ENCODE measurements around the gene BAK1. TPM values are rescaled to one million over a fixed set of nuclear protein-coding genes. Genes with fewer than 3 reads are reported as not detected.
A peak's percentile ranks its signal among the peaks of the same experiment; 100 is the strongest.
"Not testable (repeated sequence)": the region's sequence is repeated elsewhere in the genome, so short reads cannot be mapped to it uniquely, and the experiment has no call there.

Gene BAK1
- total and polyA plus RNA-seq, 5 donors from 2014 or later = 38.1 to 66.3 (median 47.0) TPM

GRCh38 chr6:33606642-33607041 lies 26.6 kb upstream of the BAK1 start:
- Mint-ChIP-seq H3K4me3 (no peak overlapping the region), H3K4me1 (peaks cover 0 to 2% (median 0%) of the 10 kb centered on the region in 4 donors), H3K9me3 (peaks cover 0 to 7% (median 1%) of the 10 kb centered on the region in 7 donors), H3K36me3 (no peaks in the 10 kb centered on the region), H3K27me3 (peaks cover 15% of the 10 kb centered on the region), H3K27ac (no peak overlapping the region)
- Histone ChIP-seq H3K4me1 (ENCODE audit: control insufficient read depth, insufficient read depth, low read length, poor library complexity, severe bottlenecking) (no peaks in the 10 kb centered on the region), H3K27me3 (ENCODE audit: control insufficient read depth, insufficient read depth, low read length) (no peaks in the 10 kb centered on the region), H3K9me3 (ENCODE audit: control insufficient read depth in 2 of 2, low read length in 2 of 2) (no peaks in the 10 kb centered on the region), H3K4me3 (ENCODE audit: low read depth, low read length) (no peak overlapping the region), H3K27ac (ENCODE audit: insufficient read depth, low read length, poor library complexity, severe bottlenecking) (no peak overlapping the region), H3K36me3 (ENCODE audit: control insufficient read depth, insufficient read depth, low read length) (no peaks in the 10 kb centered on the region)
- ATAC-seq (ENCODE audit: low read depth in 2 of 2) = no peak
- DNase-seq = no peak

GRCh38 chr6:33604941-33605854 lies 25.1 kb upstream of the BAK1 start:
- Mint-ChIP-seq H3K9me3 (peaks cover 0 to 7% (median 1%) of the 10 kb centered on the region in 7 donors), H3K4me1 (peaks cover 0 to 2% (median 0%) of the 10 kb centered on the region in 4 donors), H3K27me3 (peaks cover 18% of the 10 kb centered on the region), H3K27ac (peak overlapping the region in 1 of 3 donors; percentile 2), H3K36me3 (no peaks in the 10 kb centered on the region), H3K4me3 (no peak overlapping the region)
- DNase-seq (no peak), ATAC-seq (ENCODE audit: low read depth in 2 of 2) (no peak)
- Histone ChIP-seq H3K27me3 (ENCODE audit: control insufficient read depth, insufficient read depth, low read length) (no peaks in the 10 kb centered on the region), H3K4me3 (ENCODE audit: low read depth, low read length) (no peak overlapping the region), H3K27ac (ENCODE audit: insufficient read depth, low read length, poor library complexity, severe bottlenecking) (no peak overlapping the region), H3K4me1 (ENCODE audit: control insufficient read depth, insufficient read depth, low read length, poor library complexity, severe bottlenecking) (no peaks in the 10 kb centered on the region), H3K36me3 (ENCODE audit: control insufficient read depth, insufficient read depth, low read length) (no peaks in the 10 kb centered on the region), H3K9me3 (ENCODE audit: control insufficient read depth in 2 of 2, low read length in 2 of 2) (no peaks in the 10 kb centered on the region)

GRCh38 chr6:33602180-33602579 lies 22.1 kb upstream of the BAK1 start:
- H3K9me3 Mint-ChIP-seq = peaks cover 0 to 7% (median 1%) of the 10 kb centered on the region in 7 donors
- H3K4me3 Mint-ChIP-seq = no peak overlapping the region
- Histone ChIP-seq H3K27ac (ENCODE audit: insufficient read depth, low read length, poor library complexity, severe bottlenecking) (no peak overlapping the region), H3K9me3 (ENCODE audit: control insufficient read depth in 2 of 2, low read length in 2 of 2) (no peaks in the 10 kb centered on the region), H3K36me3 (ENCODE audit: control insufficient read depth, insufficient read depth, low read length) (no peaks in the 10 kb centered on the region), H3K4me1 (ENCODE audit: control insufficient read depth, insufficient read depth, low read length, poor library complexity, severe bottlenecking) (peaks cover 2% of the 10 kb centered on the region), H3K4me3 (ENCODE audit: low read depth, low read length) (no peak overlapping the region), H3K27me3 (ENCODE audit: control insufficient read depth, insufficient read depth, low read length) (no peaks in the 10 kb centered on the region)
- no peak overlapping the region for H3K27ac Mint-ChIP-seq
- ATAC-seq (ENCODE audit: low read depth in 2 of 2) = no peak
- no peaks in the 10 kb centered on the region for H3K4me1 Mint-ChIP-seq
- H3K36me3 Mint-ChIP-seq = no peaks in the 10 kb centered on the region
- H3K27me3 Mint-ChIP-seq = peaks cover 20% of the 10 kb centered on the region
- no peak for DNase-seq

- Mint-ChIP-seq H3K27ac (no peak overlapping the region), H3K36me3 (no peaks in the 10 kb centered on the region), H3K4me3 (no peak overlapping the region), H3K27me3 (peaks cover 20% of the 10 kb centered on the region), H3K9me3 (peaks cover 0 to 7% (median 1%) of the 10 kb centered on the region in 7 donors), H3K4me1 (no peaks in the 10 kb centered on the region)
- Histone ChIP-seq H3K36me3 (ENCODE audit: control insufficient read depth, insufficient read depth, low read length) (no peaks in the 10 kb centered on the region), H3K4me3 (ENCODE audit: low read depth, low read length) (no peak overlapping the region), H3K27me3 (ENCODE audit: control insufficient read depth, insufficient read depth, low read length) (no peaks in the 10 kb centered on the region), H3K4me1 (ENCODE audit: control insufficient read depth, insufficient read depth, low read length, poor library complexity, severe bottlenecking) (peaks cover 2% of the 10 kb centered on the region), H3K9me3 (ENCODE audit: control insufficient read depth in 2 of 2, low read length in 2 of 2) (no peaks in the 10 kb centered on the region), H3K27ac (ENCODE audit: insufficient read depth, low read length, poor library complexity, severe bottlenecking) (no peak overlapping the region)
- ATAC-seq (ENCODE audit: low read depth in 2 of 2) (no peak), DNase-seq (no peak)
Measured at GRCh38 chr6:33600761-33601160, 20.7 kb upstream of the BAK1 start.

- H3K9me3 ChIP-seq (ENCODE audit: control insufficient read depth in 2 of 2, low read length in 2 of 2) = no peaks in the 10 kb centered on the region
- Mint-ChIP-seq H3K9me3 (no peaks in the 10 kb centered on the region), H3K36me3 (no peaks in the 10 kb centered on the region), H3K27me3 (peaks cover 13% of the 10 kb centered on the region), H3K4me3 (no peak overlapping the region), H3K4me1 (no peaks in the 10 kb centered on the region), H3K27ac (no peak overlapping the region)
- no peak overlapping the region for H3K27ac ChIP-seq (ENCODE audit: insufficient read depth, low read length, poor library complexity, severe bottlenecking)
- DNase-seq = no peak
- peaks cover 2% of the 10 kb centered on the region for H3K4me1 ChIP-seq (ENCODE audit: control insufficient read depth, insufficient read depth, low read length, poor library complexity, severe bottlenecking)
- ATAC-seq (ENCODE audit: low read depth in 2 of 2) = no peak
- no peaks in the 10 kb centered on the region for H3K36me3 ChIP-seq (ENCODE audit: control insufficient read depth, insufficient read depth, low read length)
- no peak overlapping the region for H3K4me3 ChIP-seq (ENCODE audit: low read depth, low read length)
- no peaks in the 10 kb centered on the region for H3K27me3 ChIP-seq (ENCODE audit: control insufficient read depth, insufficient read depth, low read length)
Measured at GRCh38 chr6:33599413-33599938, 19.4 kb upstream of the BAK1 start.

GRCh38 chr6:33597551-33598322 lies 17.7 kb upstream of the BAK1 start:
- Histone ChIP-seq H3K27me3 (ENCODE audit: control insufficient read depth, insufficient read depth, low read length) (no peaks in the 10 kb centered on the region), H3K4me1 (ENCODE audit: control insufficient read depth, insufficient read depth, low read length, poor library complexity, severe bottlenecking) (peaks cover 12% of the 10 kb centered on the region), H3K27ac (ENCODE audit: insufficient read depth, low read length, poor library complexity, severe bottlenecking) (no peak overlapping the region), H3K9me3 (ENCODE audit: control insufficient read depth in 2 of 2, low read length in 2 of 2) (no peaks in the 10 kb centered on the region), H3K4me3 (ENCODE audit: low read depth, low read length) (no peak overlapping the region), H3K36me3 (ENCODE audit: control insufficient read depth, insufficient read depth, low read length) (no peaks in the 10 kb centered on the region)
- peaks cover 13% of the 10 kb centered on the region for H3K27me3 Mint-ChIP-seq
- H3K4me3 Mint-ChIP-seq = no peak overlapping the region
- peaks cover 2 to 8% (median 6%) of the 10 kb centered on the region in 4 donors for H3K4me1 Mint-ChIP-seq
- H3K9me3 Mint-ChIP-seq = no peaks in the 10 kb centered on the region
- H3K27ac Mint-ChIP-seq = no peak overlapping the region
- DNase-seq (no peak), ATAC-seq (ENCODE audit: low read depth in 2 of 2) (no peak)
- no peaks in the 10 kb centered on the region for H3K36me3 Mint-ChIP-seq

- H3K27me3 ChIP-seq (ENCODE audit: control insufficient read depth, insufficient read depth, low read length); H3K9me3 ChIP-seq (ENCODE audit: control insufficient read depth in 2 of 2, low read length in 2 of 2); ATAC-seq (ENCODE audit: low read depth in 2 of 2); H3K4me3 ChIP-seq (ENCODE audit: low read depth, low read length); DNase-seq; H3K4me3 Mint-ChIP-seq; H3K9me3 Mint-ChIP-seq; H3K36me3 ChIP-seq (ENCODE audit: control insufficient read depth, insufficient read depth, low read length); H3K27me3 Mint-ChIP-seq; H3K27ac Mint-ChIP-seq; H3K27ac ChIP-seq (ENCODE audit: insufficient read depth, low read length, poor library complexity, severe bottlenecking); H3K36me3 Mint-ChIP-seq: not testable (repeated sequence)
- H3K4me1 Mint-ChIP-seq = peaks cover 5 to 17% (median 12%) of the 10 kb centered on the region in 4 donors
- H3K4me1 ChIP-seq (ENCODE audit: control insufficient read depth, insufficient read depth, low read length, poor library complexity, severe bottlenecking) = peaks cover 17% of the 10 kb centered on the region
Measured at GRCh38 chr6:33596894-33597293, 16.8 kb upstream of the BAK1 start.
